ENCODE measurements around the gene SS18L1. TPM values are rescaled to one million over a fixed set of nuclear protein-coding genes. Genes with fewer than 3 reads are reported as not detected.

The SS18L1 gene
- total and polyA plus RNA-seq, 2 experiments from 2014 or later = 6.5 to 32.6 TPM

- peaks cover 29% of the 10 kb centered on the region for H3K27me3 ChIP-seq (ENCODE audit: insufficient read depth)
- Mint-ChIP-seq H3K4me1 (peaks cover 11% of the 10 kb centered on the region), H3K4me3 (no peak overlapping the region), H3K9me3 (no peaks in the 10 kb centered on the region), H3K27me3 (ENCODE audit: insufficient read depth, low read depth, poor library complexity) (peaks cover 31% of the 10 kb centered on the region), H3K27ac (no peak overlapping the region), H3K36me3 (ENCODE audit: low read depth) (no peaks in the 10 kb centered on the region)
- no peak overlapping the region for H3K4me2 ChIP-seq
- H3K79me2 ChIP-seq (replicated peaks; ENCODE audit: insufficient read depth) = no peaks in the 10 kb centered on the region
- H3K4me1 ChIP-seq (ENCODE audit: insufficient read depth) = peaks cover 7% of the 10 kb centered on the region
- no peak for DNase-seq (ENCODE audit: low spot score)
- TF ChIP-seq JUNB (IDR thresholded peaks at IDR 0.05; ENCODE audit: unreplicated experiment) = no peak
- TF ChIP-seq ZNF114 (CRISPR knock-in tag; IDR thresholded peaks at IDR 0.05) = no peak
- TF ChIP-seq STAT1 (IDR thresholded peaks at IDR 0.05; ENCODE audit: unreplicated experiment) = no peak
- H3K4me3 ChIP-seq = no peak overlapping the region
- no peak overlapping the region for H3K27ac ChIP-seq (ENCODE audit: low read depth)
- no peaks in the 10 kb centered on the region; the same call in 1 of the 2 replicates for H4K20me1 ChIP-seq (replicated peaks; ENCODE audit: insufficient read depth)
- H3F3A ChIP-seq (replicated peaks; ENCODE audit: low read depth) = no peaks in the 10 kb centered on the region
- no peak for ATAC-seq
- no peak overlapping the region for H2AFZ ChIP-seq
- no peaks in the 10 kb centered on the region for H3K9me2 ChIP-seq (ENCODE audit: insufficient read depth)
- H3K36me3 ChIP-seq (ENCODE audit: insufficient read depth) = no peaks in the 10 kb centered on the region
Measured at GRCh38 chr20:62215991-62216635, 72.5 kb downstream of the SS18L1 start.

GRCh38 chr20:62216636-62217566 lies 73.3 kb downstream of the SS18L1 start:
- no peak overlapping the region for H3K4me3 Mint-ChIP-seq
- Histone ChIP-seq H3K79me2 (replicated peaks; ENCODE audit: insufficient read depth) (no peaks in the 10 kb centered on the region), H2AFZ (no peak overlapping the region), H3K4me3 (no peak overlapping the region), H3F3A (replicated peaks; ENCODE audit: low read depth) (no peaks in the 10 kb centered on the region), H3K4me2 (no peak overlapping the region), H3K4me1 (ENCODE audit: insufficient read depth) (peaks cover 12% of the 10 kb centered on the region), H3K36me3 (ENCODE audit: insufficient read depth) (no peaks in the 10 kb centered on the region), H3K27ac (ENCODE audit: low read depth) (no peak overlapping the region), H4K20me1 (replicated peaks; ENCODE audit: insufficient read depth) (no peaks in the 10 kb centered on the region; the same call in 1 of the 2 replicates), H3K27me3 (ENCODE audit: insufficient read depth) (peaks cover 36% of the 10 kb centered on the region), H3K9me2 (ENCODE audit: insufficient read depth) (no peaks in the 10 kb centered on the region)
- ATAC-seq (no peak), DNase-seq (ENCODE audit: low spot score) (no peak)
- no peak overlapping the region for H3K27ac Mint-ChIP-seq
- no peaks in the 10 kb centered on the region for H3K36me3 Mint-ChIP-seq (ENCODE audit: low read depth)
- peaks cover 39% of the 10 kb centered on the region for H3K27me3 Mint-ChIP-seq (ENCODE audit: insufficient read depth, low read depth, poor library complexity)
- H3K4me1 Mint-ChIP-seq = peaks cover 15% of the 10 kb centered on the region
- no peaks in the 10 kb centered on the region for H3K9me3 Mint-ChIP-seq
- TF ChIP-seq POLR2AphosphoS5 (IDR thresholded peaks at IDR 0.05; ENCODE audit: low read depth) (no peak), CTCF (conservative IDR thresholded peaks at IDR 0.05; ENCODE audit: low read depth in 2 of 2) (no peak), CREB1 (CRISPR knock-in tag; IDR thresholded peaks at IDR 0.05; ENCODE audit: low read depth) (no peak), JUNB (IDR thresholded peaks at IDR 0.05; ENCODE audit: unreplicated experiment) (no peak), ZNF462 (CRISPR knock-in tag; IDR thresholded peaks at IDR 0.05) (no peak), ETS1 (IDR thresholded peaks at IDR 0.05) (no peak), ZNF331 (CRISPR knock-in tag; IDR thresholded peaks at IDR 0.05; ENCODE audit: low read depth) (no peak)
